ENCODE data around the gene JOSD2.

Gene JOSD2

DNA sequence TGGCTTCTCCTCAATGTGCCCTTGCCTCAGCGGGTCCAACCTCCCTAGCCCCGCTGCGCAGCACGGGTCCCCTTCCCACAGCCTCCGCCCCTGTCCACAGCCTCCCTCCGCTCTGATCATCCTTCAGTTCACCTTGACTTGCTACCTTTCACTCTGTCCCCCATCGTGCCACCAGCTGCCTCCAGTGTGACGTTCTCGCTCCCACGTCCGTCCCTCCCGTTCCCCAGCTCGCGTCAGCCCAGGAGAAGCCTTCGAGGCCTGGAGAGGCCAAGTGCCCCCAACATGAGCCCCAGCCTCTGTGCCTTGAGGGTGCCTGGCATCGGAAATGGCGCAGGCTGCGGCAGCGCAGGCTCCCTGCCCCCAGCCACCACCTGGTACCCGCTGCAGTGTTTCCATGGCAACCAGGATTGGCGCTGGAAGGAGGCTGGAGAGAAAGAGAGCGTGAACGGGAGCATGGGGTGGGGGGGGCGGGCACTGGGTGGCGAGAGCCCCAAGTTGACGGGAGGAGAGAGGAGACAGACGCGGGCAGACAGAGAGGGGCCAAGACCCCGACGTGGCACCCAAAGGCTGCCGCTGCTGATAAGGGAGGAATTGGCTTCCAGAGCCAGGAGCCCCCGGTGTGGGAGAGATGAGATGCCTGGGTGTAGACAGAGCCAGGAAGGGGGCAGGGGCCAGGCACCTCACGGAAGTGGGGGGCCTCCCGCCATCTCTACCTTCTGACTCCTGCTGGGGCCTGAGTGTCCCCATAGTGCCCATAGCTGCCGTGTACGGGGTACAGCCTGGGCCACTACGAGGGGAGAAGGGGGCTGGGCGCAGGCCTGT lies 3.6 kb upstream of the JOSD2 start:
- no peak for DNase-seq (ENCODE audit: low read depth in 1 of 2, low spot score in 1 of 2)

DNA sequence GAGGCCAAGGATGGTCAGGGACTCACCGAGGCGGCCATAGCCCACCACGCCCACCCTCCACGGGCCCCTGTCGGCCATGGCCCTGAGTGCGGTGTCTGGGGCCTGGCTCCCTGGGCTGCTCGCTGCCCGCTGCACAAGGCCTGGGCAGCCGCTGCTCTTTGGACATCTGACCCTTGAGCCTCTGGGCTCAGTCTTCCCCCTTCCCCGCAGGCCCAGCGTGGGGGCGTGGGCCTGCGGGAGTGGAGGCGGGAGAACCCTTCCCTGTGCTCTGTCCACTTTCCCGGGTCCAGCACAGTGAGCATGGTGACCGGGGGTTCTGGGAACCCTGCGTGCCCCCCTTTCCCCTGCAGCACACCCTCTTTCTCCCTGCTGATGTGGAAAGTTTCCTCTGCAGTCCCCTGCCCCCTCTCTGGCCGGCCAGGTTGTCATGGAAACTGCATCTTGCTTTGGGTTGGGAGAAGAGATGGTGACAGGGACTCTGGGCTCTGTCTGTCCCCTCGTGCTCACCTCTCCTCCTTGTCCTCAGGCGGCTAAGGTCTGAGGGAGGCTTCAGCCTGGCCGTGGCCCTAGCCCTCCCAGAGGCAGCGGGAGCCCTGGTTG lies 2.9 kb upstream of the JOSD2 start, which contains the start of gene ASPDH:
TSS of gene ASPDH (minus strand) at position 168 of the 600 bp plus-strand sequence. CDS start at position 78, 90 bp downstream.
- no peak for DNase-seq (ENCODE audit: low read depth in 1 of 2, low spot score in 1 of 2)

DNA sequence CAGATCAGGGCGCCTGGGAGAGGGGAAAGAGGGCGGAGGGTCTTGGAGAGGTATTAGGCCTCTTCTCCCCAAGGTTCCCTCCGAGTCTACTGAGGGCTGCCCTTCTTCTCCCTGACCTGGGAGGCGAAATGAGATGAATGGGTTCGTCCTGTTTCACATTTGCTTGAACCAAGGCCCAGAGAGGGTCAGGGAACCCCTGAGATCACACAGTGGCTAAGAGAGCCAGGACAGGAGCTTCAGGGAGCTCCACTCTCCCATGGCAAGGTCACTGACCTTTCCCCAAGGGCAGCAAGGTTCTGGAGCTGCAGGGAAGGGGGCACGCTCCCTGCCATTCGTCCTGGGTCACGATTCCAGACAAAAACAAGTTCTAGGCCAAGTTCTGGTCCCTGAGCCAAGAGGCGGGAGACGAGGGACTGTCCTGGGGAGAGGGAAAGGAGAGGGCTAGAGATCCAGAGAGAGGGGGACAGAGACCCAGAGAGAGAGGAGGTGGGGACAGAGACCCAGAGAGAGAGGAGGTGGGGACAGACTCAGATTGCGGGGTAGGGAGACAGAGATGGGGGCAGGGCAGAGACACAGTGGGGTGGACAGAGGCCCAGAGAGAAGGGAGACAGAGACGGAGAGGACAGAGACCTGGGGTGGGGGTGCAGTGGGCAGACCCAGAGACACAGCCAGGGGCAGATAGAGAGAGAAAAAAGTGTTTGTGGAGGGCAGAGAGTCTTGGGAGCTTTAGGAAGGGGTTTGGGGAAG lies 2.2 kb upstream of the JOSD2 start:
- DNase-seq (ENCODE audit: low read depth in 1 of 2, low spot score in 1 of 2) = no peak

DNA sequence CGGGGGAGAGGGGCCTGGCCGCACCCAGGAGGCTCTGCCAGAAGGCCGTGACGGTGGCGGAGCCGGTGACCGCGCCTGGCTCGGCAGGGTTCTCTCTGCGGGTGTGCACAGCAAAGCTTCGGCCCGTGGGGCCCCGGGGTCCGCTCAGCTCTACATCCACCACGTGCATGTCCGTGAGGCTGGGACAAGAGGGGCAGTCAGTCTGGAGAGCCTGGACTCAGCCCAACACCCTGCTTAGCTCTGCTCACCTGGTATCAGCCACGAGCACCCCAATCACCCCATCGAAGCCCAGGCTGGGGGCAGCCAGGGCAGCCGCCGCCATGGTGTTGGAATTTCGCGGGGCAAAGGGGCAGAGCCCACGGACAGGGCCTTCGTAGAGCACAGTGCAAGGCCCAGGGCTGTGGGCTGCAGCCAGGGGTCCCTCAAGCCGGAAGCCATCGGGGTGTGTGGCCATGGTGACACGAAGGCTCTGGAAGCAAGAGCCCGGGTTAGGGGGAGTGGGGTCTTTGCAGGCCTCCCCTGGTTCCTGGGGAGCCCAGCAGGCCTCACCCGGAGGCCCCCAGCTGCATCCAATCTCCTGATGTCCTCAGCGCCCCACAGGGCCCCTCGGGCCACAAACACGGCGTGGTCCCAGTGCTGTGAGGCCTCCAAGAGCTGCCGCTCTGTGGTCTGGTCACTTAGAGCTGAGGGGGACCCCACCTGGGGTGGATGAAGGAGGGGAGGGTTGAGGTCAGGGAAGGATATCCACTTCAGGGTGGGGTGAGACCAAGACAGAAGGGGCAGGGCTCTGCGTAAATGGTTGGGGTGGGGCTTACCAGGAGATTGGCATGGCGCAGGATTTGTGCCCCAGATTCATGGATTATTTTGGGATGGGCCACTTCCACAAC lies 1.4 kb upstream of the JOSD2 start:
- DNase-seq (ENCODE audit: low read depth in 1 of 2, low spot score in 1 of 2) = no peak

DNA sequence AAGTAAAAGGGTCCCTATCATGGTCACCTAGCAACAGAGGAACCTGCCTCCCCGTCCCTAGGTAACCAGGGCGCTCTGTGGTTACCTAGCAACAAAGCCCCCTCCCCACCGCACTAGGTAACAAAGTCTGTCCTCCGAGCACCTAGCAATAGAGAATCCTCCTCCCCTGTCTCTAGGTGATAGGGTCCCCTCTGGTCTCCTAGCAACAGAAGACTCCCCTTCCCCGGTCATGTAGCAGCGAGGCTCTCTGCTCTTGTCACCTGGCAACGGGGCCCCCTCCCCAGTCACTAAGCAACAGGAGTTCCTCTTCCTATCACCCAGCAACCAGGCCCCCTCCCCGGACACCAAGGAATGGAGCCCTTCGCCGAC lies 307 bp downstream of the JOSD2 start:
- DNase-seq (ENCODE audit: low read depth in 1 of 2, low spot score in 1 of 2) = no peak

DNA sequence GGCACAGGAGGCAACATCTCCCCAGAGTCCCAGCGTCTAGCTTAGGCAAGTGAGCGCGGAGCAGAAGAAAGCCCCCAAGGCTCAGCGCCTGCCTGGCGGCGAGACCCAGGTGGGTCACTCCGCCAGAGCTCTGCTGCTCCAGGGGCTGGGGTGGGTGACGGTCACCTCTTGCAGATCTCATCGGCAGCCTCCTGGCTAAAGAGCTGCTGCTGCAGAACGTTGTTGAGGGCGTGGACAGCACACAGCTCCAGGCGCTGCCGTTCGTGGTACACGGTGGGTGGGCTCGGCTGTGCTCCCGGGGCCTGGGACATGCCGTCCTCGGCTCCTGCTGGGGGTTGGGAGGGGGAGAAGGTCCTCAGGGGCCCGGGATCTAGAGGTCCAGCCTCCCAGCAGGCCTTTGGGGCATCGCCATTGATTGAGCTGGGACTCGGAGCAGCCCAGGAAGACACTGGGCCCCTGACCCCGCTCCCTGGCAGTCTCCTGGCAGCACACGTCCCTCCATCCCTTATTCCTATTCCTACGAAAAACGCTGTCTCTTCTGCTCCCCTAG lies 795 bp downstream of the JOSD2 start:
- DNase-seq (ENCODE audit: low read depth in 1 of 2, low spot score in 1 of 2) = no peak

DNA sequence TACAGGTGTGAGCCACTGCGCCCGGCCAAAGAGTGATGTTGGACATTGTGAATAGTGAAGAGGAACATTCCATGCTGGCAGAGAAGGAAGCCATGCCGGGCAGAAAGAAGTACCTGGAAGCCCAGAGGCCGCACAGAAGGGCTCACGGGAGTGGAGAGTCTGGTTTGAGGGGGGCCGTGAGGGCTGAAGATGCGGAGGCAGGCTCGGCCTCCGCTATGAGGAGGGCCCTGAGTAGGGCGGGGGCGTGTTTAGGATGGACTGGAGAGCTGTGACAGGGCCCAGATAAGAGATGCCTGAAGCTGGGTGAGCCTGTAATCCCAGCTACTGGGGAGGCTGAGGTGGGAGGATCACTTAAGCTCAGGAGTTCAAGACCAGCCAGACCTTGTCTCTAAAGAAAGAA lies 1.6 kb downstream of the JOSD2 start:
- no peak for DNase-seq (ENCODE audit: low read depth in 1 of 2, low spot score in 1 of 2)

DNA sequence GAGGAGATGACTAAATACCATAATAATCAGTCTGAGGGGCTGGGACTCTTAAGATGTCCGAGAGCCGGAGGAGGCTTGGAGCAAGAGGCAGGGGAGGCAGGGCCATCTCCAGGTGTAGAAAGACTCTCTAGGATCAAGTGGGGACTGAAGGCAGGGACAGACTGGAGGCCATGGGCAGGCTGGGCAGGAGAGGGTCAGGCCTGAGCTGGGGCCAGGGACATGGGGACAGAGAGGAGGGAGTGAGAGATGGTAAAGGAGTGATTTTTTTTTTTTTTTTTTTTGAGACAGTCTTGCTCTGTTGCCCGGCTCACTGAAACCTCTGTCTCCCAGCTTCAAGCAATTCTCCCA lies 2.2 kb downstream of the JOSD2 start:
- no peak for DNase-seq (ENCODE audit: low read depth in 1 of 2, low spot score in 1 of 2)

DNA sequence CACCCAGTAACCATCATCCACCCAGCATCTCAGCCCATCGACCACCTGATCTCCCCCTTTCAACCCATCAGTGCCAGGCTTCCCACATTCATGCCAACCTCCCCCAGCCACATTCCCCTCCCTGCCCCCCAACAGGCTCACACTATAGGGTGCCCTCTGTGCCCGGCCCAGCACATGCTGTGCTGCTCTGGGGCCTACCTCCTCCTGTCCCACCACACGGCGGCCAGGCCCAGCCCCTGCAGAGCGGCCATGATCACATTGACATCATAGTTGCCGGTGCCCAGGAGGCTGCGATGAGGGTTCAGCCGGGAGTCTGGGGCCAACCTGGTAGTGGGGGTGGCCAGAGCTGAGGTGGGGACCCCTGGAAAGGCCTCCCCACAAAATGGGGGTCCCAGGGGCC lies 3.6 kb downstream of the JOSD2 start:
- no peak for DNase-seq (ENCODE audit: low read depth in 1 of 2, low spot score in 1 of 2)

DNA sequence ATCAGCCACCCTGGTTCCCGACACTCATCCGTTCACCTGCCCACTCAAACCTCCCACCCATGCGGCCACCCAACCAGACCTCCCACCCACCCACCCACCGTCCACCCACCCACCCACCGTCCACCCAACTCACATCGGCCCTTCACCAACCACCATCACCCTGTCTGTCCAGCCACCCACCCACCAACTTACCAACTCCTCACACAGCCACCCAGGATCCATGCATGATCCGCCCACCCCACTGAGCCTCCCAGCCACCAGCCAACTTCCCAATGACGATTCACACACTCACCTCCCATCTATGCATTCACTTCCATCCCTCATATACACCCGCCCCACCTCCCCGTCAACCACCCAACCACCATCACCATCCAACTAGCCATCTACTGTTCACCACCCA lies 4.3 kb downstream of the JOSD2 start:
- DNase-seq (ENCODE audit: low read depth in 1 of 2, low spot score in 1 of 2) = no peak

DNA sequence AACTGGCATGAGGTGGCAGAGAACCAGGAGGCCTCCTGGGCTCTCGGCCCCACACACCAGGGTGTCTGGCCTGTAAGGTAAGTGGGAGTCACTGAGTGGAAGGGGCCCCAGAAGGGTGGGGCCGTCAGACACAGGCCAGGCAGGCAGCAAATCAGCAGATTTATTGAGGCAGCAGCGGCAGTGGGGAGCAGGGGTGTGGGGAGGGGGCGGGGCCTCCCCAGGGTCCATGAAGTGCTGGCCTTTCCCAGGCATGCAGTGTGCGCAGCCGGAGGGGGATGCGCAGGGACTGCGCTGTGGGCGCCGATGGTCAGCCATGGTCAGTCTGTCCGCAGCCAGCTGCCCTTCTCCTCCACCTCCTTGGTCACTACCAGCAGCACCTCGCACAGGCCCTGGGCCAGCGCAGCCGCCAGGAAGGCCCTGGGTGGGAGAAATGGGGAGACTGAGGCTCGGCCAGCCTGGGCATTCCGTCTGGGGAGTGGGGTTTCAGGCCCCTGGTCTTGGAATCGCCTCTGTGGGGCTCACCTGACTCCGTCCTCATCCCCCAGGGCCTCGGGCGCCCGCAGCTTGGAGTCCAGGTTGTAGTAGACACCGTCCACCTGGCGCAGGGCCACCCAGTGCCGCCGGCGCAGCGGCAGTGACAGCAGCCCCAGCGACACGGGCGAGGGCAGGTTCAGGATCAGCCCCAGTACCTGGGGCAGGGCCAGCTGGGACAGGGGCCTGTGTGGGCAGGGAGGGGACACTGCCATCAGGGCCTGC lies 5.0 kb downstream of the JOSD2 start:
- no peak for DNase-seq (ENCODE audit: low read depth in 1 of 2, low spot score in 1 of 2)

DNA sequence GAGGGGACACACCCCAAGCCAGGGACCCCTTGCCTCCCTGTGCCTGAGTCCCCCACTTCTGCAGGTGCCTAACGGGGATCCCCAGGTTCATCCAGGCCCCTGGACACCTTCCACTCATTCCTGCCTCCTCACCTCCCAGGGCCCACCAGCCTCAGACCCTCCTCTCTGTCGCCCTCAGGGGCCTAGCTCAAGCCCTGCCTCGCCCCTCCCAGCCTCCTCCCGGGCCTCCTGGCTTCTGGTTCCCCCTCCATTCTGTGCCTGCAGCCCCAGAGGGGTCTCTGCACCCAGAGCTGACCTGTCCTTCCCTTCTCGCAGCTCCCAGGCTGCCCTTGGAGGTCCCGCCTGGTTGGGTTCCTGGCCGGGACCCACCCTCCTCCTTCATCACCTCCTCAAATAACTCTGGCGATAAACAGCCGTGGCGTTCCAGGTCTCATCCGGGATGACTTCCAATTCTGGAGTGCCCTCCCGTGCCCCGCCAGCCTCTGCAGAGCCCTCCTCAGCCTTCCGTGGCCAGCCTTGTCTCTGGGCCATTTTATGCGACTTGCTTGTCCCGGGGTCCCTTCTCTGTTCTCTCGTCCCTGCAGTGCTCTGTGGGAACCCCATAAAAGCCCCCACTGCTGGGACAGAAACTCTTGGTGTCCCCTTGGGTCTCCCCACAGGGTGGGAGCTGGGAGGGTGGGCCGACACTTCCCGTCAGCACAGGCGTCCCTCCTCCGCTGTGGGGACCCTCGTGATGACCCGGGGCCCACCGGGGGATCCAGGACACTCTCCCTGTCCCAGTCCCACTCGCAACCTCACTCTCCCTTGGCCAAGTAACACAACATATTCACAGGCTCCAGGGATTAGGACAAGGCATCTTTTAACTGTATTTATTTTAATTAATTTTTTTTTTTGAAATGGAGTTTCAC lies 9.2 kb downstream of the JOSD2 start:
- DNase-seq (ENCODE audit: low read depth in 1 of 2, low spot score in 1 of 2) = no peak

DNA sequence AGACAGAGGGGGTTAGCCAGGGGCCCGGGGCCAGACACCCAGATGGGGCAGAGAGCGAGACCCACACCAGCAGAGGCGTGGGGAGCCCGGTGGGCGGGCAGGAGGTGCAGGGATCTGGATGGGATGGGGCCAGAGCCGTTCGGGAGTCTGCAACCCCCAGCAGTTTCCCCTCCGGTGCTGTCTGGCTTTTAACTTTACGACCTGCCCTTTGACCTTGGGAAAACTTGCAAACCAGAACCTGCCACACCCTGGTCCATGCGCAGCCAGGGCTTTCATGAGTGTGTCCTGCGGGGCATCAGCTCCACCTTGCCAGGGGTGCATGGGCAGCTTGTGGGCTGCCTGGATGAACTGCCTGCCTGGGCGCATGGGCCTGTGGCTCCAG lies 9.8 kb downstream of the JOSD2 start:
- no peak for DNase-seq (ENCODE audit: low read depth in 1 of 2, low spot score in 1 of 2)

DNA sequence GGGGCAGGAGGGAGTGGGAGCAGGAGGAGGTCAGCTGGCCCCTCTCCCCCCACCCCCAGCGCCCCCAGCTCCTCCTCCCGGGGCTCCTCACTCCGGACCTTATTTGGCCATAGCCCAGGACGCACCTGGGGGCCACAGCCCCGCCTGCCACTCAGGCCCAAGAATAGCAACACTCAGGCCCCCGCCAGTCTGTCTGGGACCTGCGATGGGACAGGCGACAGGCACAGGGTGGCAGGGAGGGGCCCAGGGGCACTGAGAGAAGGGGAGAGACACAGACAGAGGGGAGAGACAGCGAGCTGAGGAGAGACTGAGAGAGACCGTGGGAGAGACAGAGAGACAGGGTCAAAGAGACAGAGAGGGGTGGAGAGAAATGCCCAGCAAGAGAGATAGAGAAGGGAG lies 10.2 kb downstream of the JOSD2 start:
- no peak for DNase-seq (ENCODE audit: low read depth in 1 of 2, low spot score in 1 of 2)

DNA sequence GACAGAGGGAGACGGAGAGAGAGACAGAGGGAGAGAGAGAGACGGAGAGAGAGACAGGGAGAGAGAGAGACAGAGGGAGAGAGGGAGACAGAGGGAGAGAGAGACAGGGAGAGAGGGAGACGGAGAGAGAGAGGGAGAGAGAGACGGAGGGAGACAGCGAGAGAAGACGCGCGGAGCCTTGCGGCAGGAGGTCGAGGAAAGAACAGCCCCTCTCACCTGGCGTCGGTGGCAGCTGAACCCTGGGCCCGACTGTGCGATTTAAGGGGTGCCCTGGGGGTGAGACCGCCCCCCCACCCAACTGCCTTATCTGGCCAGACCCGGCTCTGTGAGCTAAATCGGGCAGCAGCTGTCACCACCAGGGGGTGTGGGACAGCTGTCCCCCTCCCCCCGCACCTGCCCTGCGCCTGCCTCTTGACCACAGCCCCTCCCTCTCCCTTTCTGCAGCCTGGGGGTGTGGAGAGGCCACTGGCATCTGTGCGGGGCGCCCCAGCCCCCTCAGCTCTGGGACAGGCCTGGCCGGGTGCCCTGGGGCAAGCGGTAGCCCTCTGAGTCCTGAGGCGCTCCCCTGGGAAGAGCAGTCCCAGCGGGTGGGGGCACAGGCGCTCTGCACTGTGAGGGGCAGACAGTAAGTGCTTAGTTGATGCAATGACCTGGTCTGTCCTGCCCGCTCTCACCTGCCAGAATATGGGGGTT lies 10.8 kb downstream of the JOSD2 start:
- DNase-seq (ENCODE audit: low read depth in 1 of 2, low spot score in 1 of 2) = no peak

DNA sequence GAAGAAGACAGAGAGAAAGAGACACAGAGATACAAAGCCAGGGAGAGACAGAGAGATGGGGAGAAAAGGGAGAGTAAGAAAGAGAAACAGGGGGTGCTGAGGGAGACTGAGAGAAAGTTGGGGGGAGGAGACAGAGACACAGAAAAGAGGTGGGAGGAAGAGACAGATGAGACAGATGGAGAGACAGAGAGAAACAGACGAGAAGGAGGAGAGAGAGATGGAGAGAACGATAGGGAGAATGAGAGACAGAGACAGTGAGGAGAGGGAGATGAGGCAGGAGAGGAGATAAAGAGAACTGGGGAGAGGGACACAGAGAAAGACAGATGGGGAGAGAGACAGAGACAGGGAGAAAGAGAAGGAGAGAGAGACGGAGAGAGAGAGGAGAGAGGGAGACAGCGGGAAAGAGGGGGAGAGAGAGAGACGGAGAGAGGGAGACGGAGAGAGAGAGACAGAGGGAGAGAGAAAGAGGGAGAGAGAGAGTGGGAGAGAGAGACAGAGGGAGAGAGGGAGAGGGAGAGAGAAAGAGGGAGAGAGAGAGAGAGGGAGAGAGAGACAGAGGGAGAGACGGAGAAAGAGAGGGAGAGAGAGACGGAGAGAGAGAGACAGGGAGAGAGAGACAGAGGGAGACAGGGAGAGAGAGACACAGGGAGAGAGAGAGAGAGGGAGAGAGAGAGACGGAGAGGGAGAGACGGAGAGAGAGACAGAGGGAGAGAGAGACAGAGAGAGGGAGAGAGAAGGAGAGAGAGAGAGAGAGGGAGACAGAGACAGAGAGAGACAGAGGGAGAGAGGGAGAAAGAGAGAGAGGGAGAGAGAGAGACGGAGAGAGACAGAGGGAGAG lies 12.6 kb downstream of the JOSD2 start:
- no peak for DNase-seq (ENCODE audit: low read depth in 1 of 2, low spot score in 1 of 2)

DNA sequence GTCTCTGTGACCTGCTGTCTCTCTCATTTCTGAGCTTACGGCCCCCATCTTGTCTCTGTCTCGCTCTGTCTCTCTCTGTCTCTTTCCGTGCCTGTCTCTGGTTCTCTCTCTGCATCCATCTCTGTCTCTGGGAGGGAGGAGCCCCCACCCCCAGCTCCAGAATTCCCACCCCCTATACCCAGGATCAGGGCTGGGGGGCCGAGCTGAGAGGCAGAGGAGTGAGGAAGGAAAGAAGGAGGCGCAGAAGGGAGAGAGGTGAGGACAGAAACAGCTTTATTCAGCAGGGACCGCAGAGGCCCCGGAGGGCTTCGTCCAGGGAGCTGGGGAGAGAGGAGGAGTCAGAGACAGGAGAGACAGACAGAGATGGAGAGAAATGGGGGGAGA lies 14.0 kb downstream of the JOSD2 start:
- no peak for DNase-seq (ENCODE audit: low read depth in 1 of 2, low spot score in 1 of 2)
